Karpas-422 (cell line): ENCODE data around the gene MRPS18A. TPM values are rescaled to one million over a fixed set of nuclear protein-coding genes. Genes with fewer than 3 reads are reported as not detected.

Experiments
- DNase-seq: peaks from one replicate; pipeline ENCODE4 v3.0.0-alpha.2; 2015
- H2AFZ ChIP-seq: fragments of 200-600 bp; sonication (generic); 2 replicates; pipeline ENCODE4 v1.6.1; 2014; ENCODE audit warnings: antibody characterized with exemption, low read length, mixed read lengths
- H3K27ac ChIP-seq: fragments of 200-600 bp; sonication (generic); 2 replicates; pipeline ENCODE4 v1.5.1; 2014; ENCODE audit warnings: mild to moderate bottlenecking, low read length, moderate library complexity
- H3K27me3 ChIP-seq: fragments of 200-600 bp; sonication (generic); 2 replicates; pipeline ENCODE4 v1.6.1; 2014; ENCODE audit warnings: low read length, mixed read lengths
- H3K36me3 ChIP-seq: fragments of 200-600 bp; sonication (generic); 2 replicates; pipeline ENCODE4 v1.6.1; 2014; ENCODE audit warnings: low read length, mixed read lengths; ENCODE audit not compliant: insufficient read depth
- H3K4me1 ChIP-seq: fragments of 200-600 bp; sonication (generic); 2 replicates; pipeline ENCODE4 v1.6.1; 2014; ENCODE audit warnings: mild to moderate bottlenecking, low read length, mixed read lengths
- H3K4me2 ChIP-seq: fragments of 200-600 bp; sonication (generic); 2 replicates; pipeline ENCODE4 v1.6.1; 2014; ENCODE audit warnings: low read length, low read depth, mild to moderate bottlenecking; ENCODE audit not compliant: poor library complexity, severe bottlenecking
- H3K4me3 ChIP-seq: fragments of 200-600 bp; sonication (generic); 2 replicates; pipeline ENCODE4 v1.5.1; 2014; ENCODE audit warnings: mild to moderate bottlenecking, antibody characterized with exemption, low read length, mixed read lengths
- H3K79me2 ChIP-seq: fragments of 200-600 bp; sonication (generic); 2 replicates; pipeline ENCODE4 v1.6.1; 2014; ENCODE audit warnings: mild to moderate bottlenecking, low read length, mixed read lengths
- H3K9ac ChIP-seq: fragments of 200-600 bp; sonication (generic); 2 replicates; pipeline ENCODE4 v1.6.0; 2014; ENCODE audit warnings: low read length
- H3K9me2 ChIP-seq: fragments of 200-600 bp; sonication (generic), shearing (Covaris generic); replicated peaks from 2 replicates; pipeline ENCODE4 v1.6.0; 2014; ENCODE audit warnings: mild to moderate bottlenecking, low read length, moderate library complexity; ENCODE audit not compliant: insufficient read depth
- H3K9me3 ChIP-seq: fragments of 300-700, 200-600 bp; sonication (generic); 2 replicates; pipeline ENCODE4 v1.6.1; 2014; ENCODE audit warnings: low read length, mixed read lengths
- H4K20me1 ChIP-seq: fragments of 200-600 bp; sonication (generic); 2 replicates; pipeline ENCODE4 v1.6.1; 2014; ENCODE audit warnings: mild to moderate bottlenecking, antibody characterized with exemption, low read length, low read depth; ENCODE audit not compliant: insufficient read depth
- total RNA-seq: library from RNA; depleted of rRNA; stranded (reverse); fragments of >200 nt; shearing (Covaris generic); gene quantifications from 2 replicates; pipeline ENCODE4 v1.2.3, GENCODE V29; 2014; ENCODE audit warnings: low replicate concordance

MRPS18A gene
- total RNA-seq, 1 experiment from 2014 or later = 53.2 TPM

GRCh38 chr6:43729537-43729936 is 41.9 kb upstream of the MRPS18A start:
- no peak overlapping the region for H3K4me3 ChIP-seq
- no peak overlapping the region for H3K4me2 ChIP-seq
- H3K9me2 ChIP-seq = no peaks in the 10 kb centered on the region
- H4K20me1 ChIP-seq = no peaks in the 10 kb centered on the region
- DNase-seq = no peak
- no peaks in the 10 kb centered on the region for H3K27me3 ChIP-seq
- peaks cover 7% of the 10 kb centered on the region; the same call in 1 of the 2 replicates for H3K9me3 ChIP-seq
- no peak overlapping the region for H3K27ac ChIP-seq
- H3K79me2 ChIP-seq = no peaks in the 10 kb centered on the region
- no peak overlapping the region for H3K9ac ChIP-seq
- H3K4me1 ChIP-seq = peaks cover 15% of the 10 kb centered on the region
- no peaks in the 10 kb centered on the region for H3K36me3 ChIP-seq
- H2AFZ ChIP-seq = no peak overlapping the region

GRCh38 chr6:43728586-43728985 is 41.0 kb upstream of the MRPS18A start:
- Histone ChIP-seq H3K9me3 (peaks cover 7% of the 10 kb centered on the region; the same call in 1 of the 2 replicates), H3K9me2 (no peaks in the 10 kb centered on the region), H3K4me3 (no peak overlapping the region), H3K9ac (no peak overlapping the region), H3K79me2 (no peaks in the 10 kb centered on the region), H3K27ac (no peak overlapping the region), H3K27me3 (no peaks in the 10 kb centered on the region), H3K36me3 (no peaks in the 10 kb centered on the region), H3K4me1 (peaks cover 22% of the 10 kb centered on the region), H3K4me2 (no peak overlapping the region), H2AFZ (no peak overlapping the region), H4K20me1 (no peaks in the 10 kb centered on the region)
- DNase-seq = no peak

DNA sequence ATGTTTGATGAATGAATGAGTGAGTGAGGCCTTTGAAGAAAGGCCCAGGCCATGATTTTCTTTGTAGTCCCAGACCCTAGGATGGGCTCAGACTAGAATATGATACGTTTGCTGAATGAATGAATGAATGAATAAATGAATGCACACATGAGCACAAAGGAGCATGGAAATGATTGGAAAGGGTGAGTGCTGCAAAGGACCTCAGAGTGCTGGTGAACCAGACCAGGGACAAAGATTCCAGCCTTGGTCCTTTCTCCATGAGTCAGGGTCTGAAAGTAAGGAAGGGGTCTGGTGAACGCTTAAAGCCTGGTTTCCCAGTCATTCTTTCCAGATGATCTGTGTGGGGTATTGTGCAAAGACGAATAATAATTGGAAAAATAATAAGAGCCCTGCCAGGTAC is 40.0 kb upstream of the MRPS18A start:
- no peak for DNase-seq
- Histone ChIP-seq H3K9ac (no peak overlapping the region), H3K9me3 (peaks cover 7% of the 10 kb centered on the region; the same call in 1 of the 2 replicates), H3K27me3 (no peaks in the 10 kb centered on the region), H3K4me2 (no peak overlapping the region), H3K27ac (no peak overlapping the region), H3K36me3 (no peaks in the 10 kb centered on the region), H3K4me3 (no peak overlapping the region), H2AFZ (no peak overlapping the region), H3K79me2 (no peaks in the 10 kb centered on the region), H3K9me2 (no peaks in the 10 kb centered on the region), H3K4me1 (peaks cover 22% of the 10 kb centered on the region), H4K20me1 (no peaks in the 10 kb centered on the region)

- Histone ChIP-seq H3K36me3 (no peaks in the 10 kb centered on the region), H3K4me1 (peaks cover 22% of the 10 kb centered on the region), H3K27ac (no peak overlapping the region), H3K27me3 (no peaks in the 10 kb centered on the region), H3K79me2 (no peaks in the 10 kb centered on the region), H3K9me3 (no peaks in the 10 kb centered on the region), H3K4me2 (peak overlapping the region; percentile 58), H3K9me2 (no peaks in the 10 kb centered on the region), H3K4me3 (peak overlapping the region; percentile 49; the same call in 1 of the 2 replicates), H3K9ac (peak overlapping the region; percentile 62), H4K20me1 (no peaks in the 10 kb centered on the region), H2AFZ (peak overlapping the region; percentile 82; the same call in 1 of the 2 replicates)
- DNase-seq = no peak
Measured at GRCh38 chr6:43725643-43726580, 38.3 kb upstream of the MRPS18A start.

DNA sequence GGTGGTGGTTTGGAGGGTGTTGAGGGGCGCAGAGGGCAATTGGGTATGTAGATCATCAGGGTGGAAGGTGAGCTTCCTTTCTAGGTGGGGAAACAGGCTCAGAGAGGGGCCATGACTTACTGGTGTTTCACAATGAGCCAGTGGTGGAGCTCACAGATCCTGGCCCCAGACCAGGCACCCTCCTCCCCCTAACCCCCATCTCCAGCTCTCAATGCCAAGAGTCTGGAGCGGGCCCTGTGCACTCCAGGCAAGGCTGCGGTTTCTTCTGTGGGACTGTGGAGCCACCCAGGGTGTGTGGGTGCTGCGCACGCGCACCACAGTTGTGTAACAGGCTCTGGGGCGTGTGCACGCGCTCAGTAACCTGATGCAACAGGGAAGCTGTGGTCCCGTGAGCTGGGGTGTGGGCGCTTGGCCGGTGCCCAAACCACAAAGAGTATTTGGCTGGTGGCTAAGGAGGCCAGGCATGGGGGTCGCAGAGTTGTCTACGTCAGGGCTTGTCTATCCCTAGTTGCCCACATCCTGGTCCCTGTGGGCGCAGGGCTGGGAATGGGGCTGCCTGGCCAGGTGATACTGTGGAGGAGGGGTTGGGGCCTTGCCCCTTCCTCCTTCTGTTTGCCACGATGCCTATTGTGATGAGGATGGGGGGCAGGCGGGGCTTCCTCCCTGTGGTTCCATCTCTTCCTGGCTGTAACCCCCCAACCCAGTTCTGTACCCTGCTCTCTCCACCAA is 37.5 kb upstream of the MRPS18A start:
- Histone ChIP-seq H3K79me2 (no peaks in the 10 kb centered on the region), H3K9me3 (no peaks in the 10 kb centered on the region), H3K4me1 (peaks cover 22% of the 10 kb centered on the region), H3K9me2 (no peaks in the 10 kb centered on the region), H4K20me1 (no peaks in the 10 kb centered on the region), H3K36me3 (no peaks in the 10 kb centered on the region), H3K9ac (peak overlapping the region; percentile 62), H3K27me3 (no peaks in the 10 kb centered on the region), H3K4me2 (peak overlapping the region; percentile 58), H3K4me3 (peak overlapping the region; percentile 49; the same call in 1 of the 2 replicates), H3K27ac (peak overlapping the region; percentile 21; the same call in 1 of the 2 replicates), H2AFZ (peak overlapping the region; percentile 82)
- peak; percentile 92 for DNase-seq

DNA sequence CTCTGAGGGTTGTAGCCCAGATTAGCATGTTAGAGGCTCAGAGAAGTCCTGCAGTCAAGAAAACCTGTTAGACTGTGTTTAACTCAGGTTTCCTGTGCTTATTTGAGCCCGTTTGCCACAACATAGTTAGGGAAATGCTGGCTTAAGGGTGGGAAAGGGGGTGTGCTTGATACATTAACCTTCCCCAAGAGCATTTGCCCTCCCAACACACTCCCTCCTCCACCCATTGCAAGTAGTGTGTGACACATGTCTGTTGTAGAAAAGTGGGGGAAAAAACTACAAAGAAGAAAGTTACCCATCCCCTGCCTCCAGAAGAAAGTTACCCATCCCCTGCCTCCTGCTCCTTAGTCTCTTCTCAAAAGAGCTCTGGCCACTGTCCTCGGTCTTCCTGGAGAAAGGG is 36.8 kb upstream of the MRPS18A start:
- peak overlapping the region; percentile 21; the same call in 1 of the 2 replicates for H3K27ac ChIP-seq
- no peak for DNase-seq
- peaks cover 22% of the 10 kb centered on the region for H3K4me1 ChIP-seq
- no peaks in the 10 kb centered on the region for H3K9me3 ChIP-seq
- H3K9me2 ChIP-seq = no peaks in the 10 kb centered on the region
- H3K27me3 ChIP-seq = no peaks in the 10 kb centered on the region
- H3K4me2 ChIP-seq = peak overlapping the region; percentile 58
- no peaks in the 10 kb centered on the region for H3K36me3 ChIP-seq
- no peak overlapping the region; the same call in 1 of the 2 replicates for H3K4me3 ChIP-seq
- H3K79me2 ChIP-seq = no peaks in the 10 kb centered on the region
- peak overlapping the region; percentile 82 for H2AFZ ChIP-seq
- peak overlapping the region; percentile 62 for H3K9ac ChIP-seq
- H4K20me1 ChIP-seq = no peaks in the 10 kb centered on the region

GRCh38 chr6:43723737-43724295 is 36.2 kb upstream of the MRPS18A start:
- Histone ChIP-seq H3K4me3 (no peak overlapping the region), H3K4me2 (no peak overlapping the region), H3K27ac (no peak overlapping the region), H4K20me1 (no peaks in the 10 kb centered on the region), H3K9ac (no peak overlapping the region; the same call in 1 of the 2 replicates), H3K79me2 (no peaks in the 10 kb centered on the region), H3K36me3 (no peaks in the 10 kb centered on the region), H3K9me2 (no peaks in the 10 kb centered on the region), H3K9me3 (no peaks in the 10 kb centered on the region), H3K27me3 (no peaks in the 10 kb centered on the region), H2AFZ (no peak overlapping the region), H3K4me1 (peaks cover 22% of the 10 kb centered on the region)
- DNase-seq = peak; percentile 92
